ENCODE results near the gene SLC39A7.

- TF ChIP-seq, protein P1, sequence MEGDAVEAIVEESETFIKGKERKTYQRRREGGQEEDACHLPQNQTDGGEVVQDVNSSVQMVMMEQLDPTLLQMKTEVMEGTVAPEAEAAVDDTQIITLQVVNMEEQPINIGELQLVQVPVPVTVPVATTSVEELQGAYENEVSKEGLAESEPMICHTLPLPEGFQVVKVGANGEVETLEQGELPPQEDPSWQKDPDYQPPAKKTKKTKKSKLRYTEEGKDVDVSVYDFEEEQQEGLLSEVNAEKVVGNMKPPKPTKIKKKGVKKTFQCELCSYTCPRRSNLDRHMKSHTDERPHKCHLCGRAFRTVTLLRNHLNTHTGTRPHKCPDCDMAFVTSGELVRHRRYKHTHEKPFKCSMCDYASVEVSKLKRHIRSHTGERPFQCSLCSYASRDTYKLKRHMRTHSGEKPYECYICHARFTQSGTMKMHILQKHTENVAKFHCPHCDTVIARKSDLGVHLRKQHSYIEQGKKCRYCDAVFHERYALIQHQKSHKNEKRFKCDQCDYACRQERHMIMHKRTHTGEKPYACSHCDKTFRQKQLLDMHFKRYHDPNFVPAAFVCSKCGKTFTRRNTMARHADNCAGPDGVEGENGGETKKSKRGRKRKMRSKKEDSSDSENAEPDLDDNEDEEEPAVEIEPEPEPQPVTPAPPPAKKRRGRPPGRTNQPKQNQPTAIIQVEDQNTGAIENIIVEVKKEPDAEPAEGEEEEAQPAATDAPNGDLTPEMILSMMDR (IDR thresholded peaks at IDR 0.05; ENCODE audit: low read depth, low read length, poor library complexity, severe bottlenecking) = no peak
- no peak for TF ChIP-seq EZH2phosphoT487 (IDR thresholded peaks at IDR 0.05; ENCODE audit: borderline replicate concordance, low read length)
Observed at GRCh38 chr6:33213989-33214335, 13.3 kb downstream of the SLC39A7 start.
